NOMO-1 treated with dmso at 0.1 percent for 144 hours (cell line): Measurements from ENCODE around the gene ABLIM1.

Source experiments
- DNase-seq: peaks from one replicate; lab custom pipeline; 2025; ENCODE audit not compliant: unreplicated experiment; lab: John Stamatoyannopoulos, UW

ABLIM1 gene

GRCh38 chr10:114519756-114520293, 138.2 kb downstream of the ABLIM1 start:
- no peak for DNase-seq

GRCh38 chr10:114519306-114519669, 138.8 kb downstream of the ABLIM1 start:
- DNase-seq, result no peak

- DNase-seq, result no peak
Observed at GRCh38 chr10:114518401-114519305, 139.4 kb downstream of the ABLIM1 start.

GRCh38 chr10:114517368-114518250, 140.5 kb downstream of the ABLIM1 start:
- no peak for DNase-seq

- DNase-seq, result no peak
Observed at GRCh38 chr10:114516356-114516755, 141.7 kb downstream of the ABLIM1 start.

- no peak for DNase-seq
Observed at GRCh38 chr10:114515298-114515914, 142.7 kb downstream of the ABLIM1 start.

GRCh38 chr10:114513381-114513792, 144.7 kb downstream of the ABLIM1 start:
- DNase-seq, result no peak

- no peak for DNase-seq
Observed at GRCh38 chr10:114511881-114512280, 146.2 kb downstream of the ABLIM1 start.

GRCh38 chr10:114508376-114508775, 149.7 kb downstream of the ABLIM1 start:
- no peak for DNase-seq

- no peak for DNase-seq
Observed at GRCh38 chr10:114507449-114507848, 150.6 kb downstream of the ABLIM1 start.

- DNase-seq, result no peak
Observed at GRCh38 chr10:114506871-114507385, 151.1 kb downstream of the ABLIM1 start.

GRCh38 chr10:114504769-114505579, 153.1 kb downstream of the ABLIM1 start:
- no peak for DNase-seq

- DNase-seq, result no peak
Observed at GRCh38 chr10:114502074-114502473, 156.0 kb downstream of the ABLIM1 start.

GRCh38 chr10:114501650-114502049, 156.4 kb downstream of the ABLIM1 start:
- DNase-seq, result no peak

- DNase-seq, result no peak
Observed at GRCh38 chr10:114500643-114501042, 157.4 kb downstream of the ABLIM1 start.

GRCh38 chr10:114499630-114500190, 158.4 kb downstream of the ABLIM1 start:
- no peak for DNase-seq

- DNase-seq, result no peak
Observed at GRCh38 chr10:114499116-114499515, 159.0 kb downstream of the ABLIM1 start.

- DNase-seq, result no peak
Observed at GRCh38 chr10:114498413-114499111, 159.5 kb downstream of the ABLIM1 start.

GRCh38 chr10:114495303-114495702, 162.8 kb downstream of the ABLIM1 start:
- DNase-seq, result no peak
